Limb (tissue), 2 donors: ENCODE data around the gene AGXT.

Experiments used
- DNase-seq, 2 donors: peaks; one replicate each; pipeline ENCODE4 v3.0.0-alpha.2; 2016; ENCODE audit errors: extremely low spot score in 2 of 2

The AGXT gene

GRCh38 chr2:240914645-240915525 lies 46.3 kb downstream of the AGXT start:
- DNase-seq = peak in 1 of 2 donors; percentile 29

- DNase-seq = peak in 1 of 2 donors; percentile 51
Observed at GRCh38 chr2:240915526-240916341, 47.1 kb downstream of the AGXT start.

- peak in 1 of 2 donors; percentile 79 for DNase-seq
Observed at GRCh38 chr2:240916571-240917008, 48.0 kb downstream of the AGXT start.

GRCh38 chr2:240917009-240917683 lies 48.5 kb downstream of the AGXT start:
- DNase-seq = no peak

- DNase-seq = peak in 1 of 2 donors; percentile 36
Observed at GRCh38 chr2:240917684-240918257, 49.1 kb downstream of the AGXT start.

- peak in 1 of 2 donors; percentile 32 for DNase-seq
Observed at GRCh38 chr2:240918258-240919091, 49.9 kb downstream of the AGXT start.

- DNase-seq = peak in 1 of 2 donors; percentile 26
Observed at GRCh38 chr2:240919161-240919781, 50.6 kb downstream of the AGXT start.

- peak in 1 of 2 donors; percentile 26 for DNase-seq
Observed at GRCh38 chr2:240919786-240920782, 51.5 kb downstream of the AGXT start.

GRCh38 chr2:240920783-240921231 lies 52.2 kb downstream of the AGXT start:
- DNase-seq = peak in 1 of 2 donors; percentile 26

GRCh38 chr2:240921311-240921994 lies 52.8 kb downstream of the AGXT start:
- peak in 1 of 2 donors; percentile 27 for DNase-seq

- no peak for DNase-seq
Observed at GRCh38 chr2:240921995-240922244, 53.3 kb downstream of the AGXT start.

GRCh38 chr2:240922245-240922981 lies 53.8 kb downstream of the AGXT start:
- DNase-seq = peak in 1 of 2 donors; percentile 30

GRCh38 chr2:240922982-240923537 lies 54.4 kb downstream of the AGXT start:
- DNase-seq = peak in 1 of 2 donors; percentile 42

- peak in 1 of 2 donors; percentile 27 for DNase-seq
Observed at GRCh38 chr2:240925191-240925567, 56.6 kb downstream of the AGXT start.

GRCh38 chr2:240925568-240926515 lies 57.2 kb downstream of the AGXT start:
- DNase-seq = peak in 1 of 2 donors; percentile 21
